K562 (cell line): ENCODE measurements around the gene MED15. TPM values are rescaled to one million over a fixed set of nuclear protein-coding genes. Genes with fewer than 3 reads are reported as not detected.
A peak's percentile ranks its signal among the peaks of the same experiment; 100 is the strongest.

Experiments
- ATAC-seq: fragments of 200-7000 bp; cut with Tn5 transposase; 3 replicates; pipeline ENCODE4 v1.9.1; 2020; ENCODE audit warnings: moderate library complexity
- BruUV-seq: library from RNA; stranded (reverse); fragments of 400-500 nt; replicated peaks from 2 replicates; lab custom pipeline; 2021; lab: Mats Ljungman, UMichigan
- CTCF ChIA-PET: fragments of 300-600 bp; formaldehyde crosslinking; extraction: SDS; loops from one replicate; lab custom pipeline; 2021; ENCODE audit warnings: low intra/inter-chr PET ratio; lab: Yijun Ruan, JAX
- POLR2A ChIA-PET: fragments of 300-600, 350-650 bp; sonication (Branson Sonifier 250); formaldehyde crosslinking; extraction: SDS; loops from one replicate; lab custom pipeline; 2021; ENCODE audit warnings: antibody characterized with exemption, inconsistent platforms; lab: Yijun Ruan, JAX
- DNase-seq, 4 experiments: peaks; one replicate each; pipeline versions ENCODE4 v3.0.0 to v3.0.0-alpha.2; 2011 to 2018; ENCODE audit warnings: low spot score in 3 of 4, mixed read lengths in 3 of 4; ENCODE audit errors: extremely low read depth in 1 of 4
- FAIRE-seq: peaks from 2 replicates; lab custom pipeline; 2011; peaks lifted over from hg19 to GRCh38; lab: Jason Lieb, UNC
- H2AFZ ChIP-seq: 2 replicates; pipeline ENCODE4 v1.6.0; 2011; ENCODE audit warnings: low read depth, low read length, control low read depth, inconsistent platforms
- H3K27ac ChIP-seq: fragments of 200-600 bp; 3 replicates; pipeline ENCODE4 v1.8.0; 2011; ENCODE audit warnings: low read depth, mild to moderate bottlenecking, control low read depth, inconsistent platforms, low read length, moderate library complexity, mixed read lengths; ENCODE audit errors: extremely low read depth
- H3K27me3 ChIP-seq, 2 experiments: fragments of 300-600 bp in 1 of 2; 2 replicates in 1 of 2; 3 replicates in 1 of 2; pipeline versions ENCODE4 v1.6.0 to v1.8.0; 2011; ENCODE audit warnings: inconsistent platforms in 2 of 2, low read length in 2 of 2, mild to moderate bottlenecking in 1 of 2, mixed read lengths in 1 of 2, moderate library complexity in 1 of 2; ENCODE audit not compliant: control insufficient read depth in 2 of 2, insufficient read depth in 2 of 2
- H3K36me3 ChIP-seq: fragments of 300-600 bp; 3 replicates; pipeline ENCODE4 v1.8.0; 2011; ENCODE audit warnings: mild to moderate bottlenecking, low read length, inconsistent platforms; ENCODE audit not compliant: control insufficient read depth, insufficient read depth
- H3K4me1 ChIP-seq, 2 experiments: fragments of 200-600 bp in 1 of 2; replicated peaks in 1 of 2; 2 replicates in 1 of 2; 3 replicates in 1 of 2; pipeline versions ENCODE4 v1.5.1 to v1.8.0; 2011; ENCODE audit warnings: inconsistent platforms in 2 of 2, low read length in 2 of 2, mild to moderate bottlenecking in 1 of 2, mixed read lengths in 1 of 2, moderate library complexity in 1 of 2; ENCODE audit not compliant: control insufficient read depth in 2 of 2, insufficient read depth in 2 of 2
- H3K4me2 ChIP-seq: 2 replicates; pipeline ENCODE4 v1.6.1; 2011; ENCODE audit warnings: low read length, control low read depth, inconsistent platforms, mixed read lengths; ENCODE audit not compliant: insufficient read depth
- H3K4me3 ChIP-seq: fragments of 200-600 bp; sonication (generic), shearing (Covaris generic); 2 replicates; pipeline ENCODE4 v1.5.1; 2016; ENCODE audit warnings: control low read depth, inconsistent platforms
- H3K79me2 ChIP-seq: fragments of 200-600 bp; 3 replicates; pipeline ENCODE4 v1.8.0; 2011; ENCODE audit warnings: low read length, inconsistent platforms; ENCODE audit not compliant: control insufficient read depth, insufficient read depth
- H3K9ac ChIP-seq, 2 experiments: 2 replicates each; pipeline versions ENCODE4 v1.6.0 to v1.6.1; 2011; ENCODE audit warnings: low read depth in 2 of 2, low read length in 2 of 2, control low read depth in 1 of 2, inconsistent platforms in 1 of 2, mild to moderate bottlenecking in 1 of 2, mixed read lengths in 1 of 2; ENCODE audit not compliant: insufficient read depth in 1 of 2
- H3K9me1 ChIP-seq: one replicate; pipeline ENCODE4 v1.6.0; 2011; ENCODE audit warnings: inconsistent platforms, mild to moderate bottlenecking, low read length, moderate library complexity; ENCODE audit not compliant: control insufficient read depth, insufficient read depth
- H3K9me3 ChIP-seq: replicated peaks from 2 replicates; pipeline ENCODE4 v1.5.1; 2011; ENCODE audit warnings: low read depth, low read length, inconsistent platforms; ENCODE audit not compliant: control insufficient read depth, insufficient read depth
- H4K20me1 ChIP-seq: replicated peaks from 2 replicates; pipeline ENCODE4 v1.6.1; 2011; ENCODE audit warnings: low read length, inconsistent platforms, mixed read lengths; ENCODE audit not compliant: control insufficient read depth, insufficient read depth
- BCOR ChIP-seq: fragments of 450-650 bp; IDR thresholded peaks from 2 replicates; pipeline ENCODE4 v1.6.1; 2016
- ID3 ChIP-seq, 2 experiments: fragments of 250-450 bp in 1 of 2; fragments of 450-650 bp in 1 of 2; sonication (Bioruptor Pico) in 1 of 2; IDR thresholded peaks; 2 replicates each; pipeline versions ENCODE4 v1.6.1 to v1.8.0; 2016 to 2021; ENCODE audit warnings: mild to moderate bottlenecking in 2 of 2, moderate library complexity in 2 of 2, missing compliant biosample characterization in 1 of 2, missing genetic modification characterization in 1 of 2
- MAX ChIP-seq: sonication (generic); formaldehyde crosslinking; IDR thresholded peaks from 2 replicates; pipeline ENCODE4 v1.9.0; 2022; ENCODE audit warnings: mild to moderate bottlenecking, missing genetic modification reagents
- MAZ ChIP-seq, 2 experiments: fragments of 450-650 bp in 1 of 2; sonication (generic) in 1 of 2; formaldehyde crosslinking; IDR thresholded peaks in 1 of 2; conservative IDR thresholded peaks in 1 of 2; 2 replicates each; pipeline versions ENCODE4 v1.4.0 to v1.5.0; 2020; ENCODE audit warnings: mild to moderate bottlenecking in 1 of 2, missing genetic modification reagents in 1 of 2
- MBD2 ChIP-seq: sonication (generic); IDR thresholded peaks from 2 replicates; pipeline ENCODE4 v1.6.1; 2016; ENCODE audit warnings: low read depth, borderline replicate concordance
- PHB ChIP-seq: fragments of 250-450 bp; sonication (Bioruptor Pico); IDR thresholded peaks from 2 replicates; pipeline ENCODE4 v1.5.0; 2021
- RBM22 ChIP-seq: fragments of 200-400 bp; formaldehyde crosslinking; IDR thresholded peaks from 2 replicates; pipeline ENCODE4 v1.6.1; 2018; ENCODE audit warnings: low read length, low read depth; ENCODE audit not compliant: poor library complexity, severe bottlenecking
- THAP12 ChIP-seq: fragments of 250-450 bp; sonication (Bioruptor Pico); IDR thresholded peaks from 2 replicates; pipeline ENCODE4 v1.9.0; 2021; ENCODE audit warnings: mild to moderate bottlenecking, inconsistent platforms
- WHSC1 ChIP-seq: IDR thresholded peaks from one replicate; pipeline ENCODE4 v1.6.1; 2012; ENCODE audit warnings: low read length, control low read depth, inconsistent platforms
- ZNF12 ChIP-seq: sonication (generic); formaldehyde crosslinking; IDR thresholded peaks from 2 replicates; pipeline ENCODE4 v1.4.0; 2020; ENCODE audit warnings: mild to moderate bottlenecking, missing genetic modification reagents
- ZNF511 ChIP-seq: sonication (generic); formaldehyde crosslinking; IDR thresholded peaks from 2 replicates; pipeline ENCODE4 v1.8.0; 2022; ENCODE audit warnings: mild to moderate bottlenecking, missing genetic modification reagents
- WGBS: fragments of 100-300 bp; shearing (Covaris generic); methylation state at CpG from one replicate; pipeline ENCODE4 v1.1.6; 2016; ENCODE audit warnings: low coverage, mixed read lengths; ENCODE audit not compliant: insufficient coverage; ENCODE audit errors: missing lambda C conversion rate; 5-methylcytosine and 5-hydroxymethylcytosine counted together
- in situ Hi-C: fragments of 300-500 bp; cut with MboI; formaldehyde crosslinking; loops from 4 replicates; pipeline ENCODE4 v1.15.0; 2018; ENCODE audit warnings: inconsistent platforms, mixed read lengths
- intact Hi-C: fragments of 100-400 bp; cut with micrococcal nuclease; formaldehyde crosslinking; loops from 2 replicates; pipeline ENCODE4 v1.14.2; 2022
- polyA plus RNA-seq, 8 experiments: library from polyadenylated mRNA; depleted of rRNA in 4 of 8; stranded (reverse) in 5 of 8; unstranded in 3 of 8; fragments of >200 nt; fragmentation: Nextera tagmentation in 2 of 8; fragmentation: Illumina TruSeq in 1 of 8; extraction: Ambion mirVana in 2 of 8; extraction: Trizol in 1 of 8; gene quantifications; 2 replicates each; pipeline versions ENCODE4 v1.2.1 to v1.2.3, GENCODE V29; 2011 to 2014; ENCODE audit warnings: inconsistent platforms in 1 of 8, missing spikeins in 1 of 8
- total RNA-seq, 7 experiments: library from RNA; depleted of rRNA in 6 of 7; stranded (reverse); fragments of >200 nt in 6 of 7; fragmentation: Illumina TruSeq in 2 of 7; extraction: Trizol in 2 of 7; gene quantifications; 2 replicates each; pipeline versions ENCODE4 v1.2.1 to v1.2.3, GENCODE V29; 2011 to 2021; ENCODE audit warnings: low replicate concordance in 1 of 7
- TF ChIP-seq, protein P1 (sequence below), 3 experiments: IDR thresholded peaks in 2 of 3; conservative IDR thresholded peaks in 1 of 3; 2 replicates each; pipeline ENCODE4 v1.5.1; 2011 to 2012; ENCODE audit warnings: low read length in 3 of 3, mild to moderate bottlenecking in 3 of 3, control low read depth in 2 of 3, improper control_type of control experiment in 1 of 3, inconsistent platforms in 1 of 3, low read depth in 1 of 3, mixed read lengths in 1 of 3, moderate library complexity in 1 of 3; ENCODE audit not compliant: insufficient read depth in 2 of 3

MED15 gene
- total and polyA plus RNA-seq, 9 of the 15 experiments (the other 6 are each of a cell fraction or from before 2014, with no cell fraction given): 4.0 to 271 (median 60.1) TPM

- peak; percentile 40; the same call in 1 of the 2 replicates for TF ChIP-seq MAX
- TF ChIP-seq THAP12 (CRISPR knock-in tag): peak; percentile 33; the same call in 1 of the 2 replicates
Measured at GRCh38 chr22:20566420-20567260, 59.2 kb downstream of the MED15 start (continued).

DNA sequence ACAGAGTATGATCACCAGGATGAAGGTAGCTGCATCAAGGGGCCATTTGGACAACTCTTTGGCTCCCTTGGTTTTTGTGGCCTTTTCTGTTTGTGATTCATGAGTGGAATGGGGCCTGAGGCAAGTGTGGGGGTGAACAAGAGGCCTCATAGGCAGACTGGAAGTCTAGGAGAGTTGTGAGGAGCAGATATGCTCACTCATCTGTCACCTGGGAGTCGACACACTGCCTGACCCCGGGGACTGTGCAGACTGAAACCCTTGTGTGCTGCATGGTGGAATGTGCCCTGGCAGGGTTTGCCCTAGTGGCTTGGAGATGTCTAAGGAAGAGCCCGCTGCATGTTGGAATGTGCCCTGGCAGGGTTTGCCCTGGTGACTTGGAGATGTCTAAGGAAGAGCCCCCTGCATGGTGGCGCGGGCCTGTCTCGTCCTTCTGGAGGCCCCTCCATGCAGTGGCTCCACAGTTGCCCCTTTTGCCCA is 60.0 kb downstream of the MED15 start:
- no peak overlapping the region for H3K27ac ChIP-seq
- in situ Hi-C loops (no loop called here), intact Hi-C loops (no loop called here)
- peaks cover 2 to 11% of the 10 kb centered on the region in 2 experiments; a peak in 3 of 5 replicates for H3K4me1 ChIP-seq
- peaks cover 16% of the 10 kb centered on the region for H3K9me1 ChIP-seq
- ChIA-PET POLR2A (interaction anchor here (0.9 to 68.9 kb wide), 10 partner anchors 8 to 175 kb away, joined by 3 to 1693 read pairs (median 6); partner anchors contain the start of gene MED15), CTCF (interaction anchor here (0.6 to 2.3 kb wide), 3 partner anchors 10 to 149 kb away, joined by 3 to 15 read pairs (median 6); no protein-coding TSS in a partner anchor)
- no peak overlapping the region for H3K4me2 ChIP-seq
- ATAC-seq (no peak), DNase-seq (no peak), FAIRE-seq (no peak)
- H3K36me3 ChIP-seq: peaks cover 92% of the 10 kb centered on the region
- no peaks in the 10 kb centered on the region for H3K79me2 ChIP-seq
- H2AFZ ChIP-seq: no peak overlapping the region
- H3K9ac ChIP-seq: no peak overlapping the region
- BruUV-seq: no TSS peak
- no peak overlapping the region for H3K4me3 ChIP-seq
- peaks cover 39% of the 10 kb centered on the region for H4K20me1 ChIP-seq
- WGBS: 94% methylated on average over 6 of the region's 6 CpGs
- no peaks in the 10 kb centered on the region for H3K27me3 ChIP-seq
- no peaks in the 10 kb centered on the region for H3K9me3 ChIP-seq
- TF ChIP-seq BCOR (no peak), ID3 (CRISPR knock-in tag; IDR thresholded peaks at IDR 0.05) (0 out of 2 replicates have a peak, but pooled peaks have one; percentile 36), ID3 (tag; IDR thresholded peaks at IDR 0.05) (no peak), ZNF511 (CRISPR knock-in tag) (0 out of 2 replicates have a peak, but pooled peaks have one; percentile 53), MBD2 (0 out of 2 replicates have a peak, but pooled peaks have one; percentile 19), RBM22 (peak; percentile 66), PHB (0 out of 2 replicates have a peak, but pooled peaks have one; percentile 37), WHSC1 (peak; percentile 99), ZNF12 (CRISPR knock-in tag) (peak; percentile 71; the same call in 1 of the 2 replicates), MAZ (CRISPR knock-in tag; conservative IDR thresholded peaks at IDR 0.05 in 1 of 2, IDR thresholded peaks at IDR 0.05 in 1 of 2) (no peak)
- TF ChIP-seq, protein P1, sequence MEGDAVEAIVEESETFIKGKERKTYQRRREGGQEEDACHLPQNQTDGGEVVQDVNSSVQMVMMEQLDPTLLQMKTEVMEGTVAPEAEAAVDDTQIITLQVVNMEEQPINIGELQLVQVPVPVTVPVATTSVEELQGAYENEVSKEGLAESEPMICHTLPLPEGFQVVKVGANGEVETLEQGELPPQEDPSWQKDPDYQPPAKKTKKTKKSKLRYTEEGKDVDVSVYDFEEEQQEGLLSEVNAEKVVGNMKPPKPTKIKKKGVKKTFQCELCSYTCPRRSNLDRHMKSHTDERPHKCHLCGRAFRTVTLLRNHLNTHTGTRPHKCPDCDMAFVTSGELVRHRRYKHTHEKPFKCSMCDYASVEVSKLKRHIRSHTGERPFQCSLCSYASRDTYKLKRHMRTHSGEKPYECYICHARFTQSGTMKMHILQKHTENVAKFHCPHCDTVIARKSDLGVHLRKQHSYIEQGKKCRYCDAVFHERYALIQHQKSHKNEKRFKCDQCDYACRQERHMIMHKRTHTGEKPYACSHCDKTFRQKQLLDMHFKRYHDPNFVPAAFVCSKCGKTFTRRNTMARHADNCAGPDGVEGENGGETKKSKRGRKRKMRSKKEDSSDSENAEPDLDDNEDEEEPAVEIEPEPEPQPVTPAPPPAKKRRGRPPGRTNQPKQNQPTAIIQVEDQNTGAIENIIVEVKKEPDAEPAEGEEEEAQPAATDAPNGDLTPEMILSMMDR (IDR thresholded peaks at IDR 0.05 in 2 of 3, conservative IDR thresholded peaks at IDR 0.05 in 1 of 3; ENCODE audit: insufficient read depth in 2 of 3, low read depth in 1 of 3, low read length in 3 of 3): 0 out of 6 replicates have a peak, but pooled peaks of 1 of the 3 experiments have one; percentile 1
